ENCODE data around the gene WDR43. TPM values are rescaled to one million over a fixed set of nuclear protein-coding genes. Genes with fewer than 3 reads are reported as not detected.

The WDR43 gene
- total and polyA plus RNA-seq, 2 experiments from 2014 or later: 21.0 to 41.3 TPM

- TF ChIP-seq EZH2 (IDR thresholded peaks at IDR 0.05; ENCODE audit: borderline replicate concordance): no peak
- TF ChIP-seq EZH2phosphoT487 (IDR thresholded peaks at IDR 0.05; ENCODE audit: low read depth, severe bottlenecking, unreplicated experiment): no peak
- TF ChIP-seq CTCF (IDR thresholded peaks at IDR 0.05; ENCODE audit: poor library complexity): no peak
- H3K79me2 ChIP-seq: peaks cover 84% of the 10 kb centered on the region
- H3K9me2 ChIP-seq (replicated peaks; ENCODE audit: insufficient read depth): no peaks in the 10 kb centered on the region
- no peak for DNase-seq (ENCODE audit: low spot score)
- no peak overlapping the region for H2AFZ ChIP-seq
- no peak overlapping the region for H3K4me3 ChIP-seq
- H4K20me1 ChIP-seq (ENCODE audit: insufficient read depth, poor library complexity, severe bottlenecking): peaks cover 33% of the 10 kb centered on the region
- H3K4me2 ChIP-seq: no peak overlapping the region
- H3K27me3 ChIP-seq: no peaks in the 10 kb centered on the region
- no peaks in the 10 kb centered on the region for H3K9me3 ChIP-seq (ENCODE audit: low read depth)
- no peaks in the 10 kb centered on the region for H3K36me3 ChIP-seq (replicated peaks; ENCODE audit: insufficient read depth, low read depth)
- no peak overlapping the region for H3K27ac ChIP-seq
- WGBS (ENCODE audit: low lambda C conversion rate, missing lambda C conversion rate): 92% methylated on average over 2 of the region's 2 CpGs
- H3K4me1 ChIP-seq (ENCODE audit: insufficient read depth): peaks cover 3% of the 10 kb centered on the region
These were observed 10.5 kb downstream of the WDR43 start for GRCh38 chr2:28904802-28905457.

- Histone ChIP-seq H3K79me2 (peaks cover 83% of the 10 kb centered on the region), H3K9me3 (ENCODE audit: low read depth) (no peaks in the 10 kb centered on the region), H2AFZ (no peak overlapping the region), H3K4me3 (no peak overlapping the region), H3K4me2 (no peak overlapping the region), H3K27me3 (no peaks in the 10 kb centered on the region), H3K27ac (no peak overlapping the region), H4K20me1 (ENCODE audit: insufficient read depth, poor library complexity, severe bottlenecking) (peaks cover 27% of the 10 kb centered on the region), H3K4me1 (ENCODE audit: insufficient read depth) (peaks cover 3% of the 10 kb centered on the region), H3K9me2 (replicated peaks; ENCODE audit: insufficient read depth) (no peaks in the 10 kb centered on the region), H3K36me3 (replicated peaks; ENCODE audit: insufficient read depth, low read depth) (no peaks in the 10 kb centered on the region)
- no peak for DNase-seq (ENCODE audit: low spot score)
- WGBS (ENCODE audit: low lambda C conversion rate, missing lambda C conversion rate): 94% methylated on average over 3 of the region's 3 CpGs
- TF ChIP-seq EZH2phosphoT487 (IDR thresholded peaks at IDR 0.05; ENCODE audit: low read depth, severe bottlenecking, unreplicated experiment): no peak
These were observed 11.1 kb downstream of the WDR43 start for GRCh38 chr2:28905533-28905932.

- H3K9me2 ChIP-seq (replicated peaks; ENCODE audit: insufficient read depth): no peaks in the 10 kb centered on the region
- no peak overlapping the region for H2AFZ ChIP-seq
- H3K27me3 ChIP-seq: no peaks in the 10 kb centered on the region
- H3K4me3 ChIP-seq: no peak overlapping the region
- H3K27ac ChIP-seq: no peak overlapping the region
- no peak overlapping the region for H3K4me2 ChIP-seq
- H3K9me3 ChIP-seq (ENCODE audit: low read depth): no peaks in the 10 kb centered on the region
- peaks cover 19% of the 10 kb centered on the region for H4K20me1 ChIP-seq (ENCODE audit: insufficient read depth, poor library complexity, severe bottlenecking)
- H3K4me1 ChIP-seq (ENCODE audit: insufficient read depth): peaks cover 3% of the 10 kb centered on the region
- DNase-seq (ENCODE audit: low spot score): no peak
- no peaks in the 10 kb centered on the region for H3K36me3 ChIP-seq (replicated peaks; ENCODE audit: insufficient read depth, low read depth)
- 95% methylated on average over 4 of the region's 4 CpGs for WGBS (ENCODE audit: low lambda C conversion rate, missing lambda C conversion rate)
- TF ChIP-seq EZH2 (IDR thresholded peaks at IDR 0.05; ENCODE audit: borderline replicate concordance) (no peak), CTCF (IDR thresholded peaks at IDR 0.05; ENCODE audit: poor library complexity) (no peak), EZH2phosphoT487 (IDR thresholded peaks at IDR 0.05; ENCODE audit: low read depth, severe bottlenecking, unreplicated experiment) (no peak)
- H3K79me2 ChIP-seq: peaks cover 76% of the 10 kb centered on the region
These were observed 11.9 kb downstream of the WDR43 start for GRCh38 chr2:28906376-28906775.

GRCh38 chr2:28906821-28907220 lies 12.4 kb downstream of the WDR43 start:
- H3K9me2 ChIP-seq (replicated peaks; ENCODE audit: insufficient read depth): no peaks in the 10 kb centered on the region
- H2AFZ ChIP-seq: no peak overlapping the region
- H3K4me3 ChIP-seq: no peak overlapping the region
- TF ChIP-seq EZH2 (IDR thresholded peaks at IDR 0.05; ENCODE audit: borderline replicate concordance) (no peak), CTCF (IDR thresholded peaks at IDR 0.05; ENCODE audit: poor library complexity) (no peak), EZH2phosphoT487 (IDR thresholded peaks at IDR 0.05; ENCODE audit: low read depth, severe bottlenecking, unreplicated experiment) (no peak)
- 100% methylated on average over 2 of the region's 2 CpGs for WGBS (ENCODE audit: low lambda C conversion rate, missing lambda C conversion rate)
- H3K79me2 ChIP-seq: peaks cover 73% of the 10 kb centered on the region
- no peak overlapping the region for H3K27ac ChIP-seq
- no peaks in the 10 kb centered on the region for H3K36me3 ChIP-seq (replicated peaks; ENCODE audit: insufficient read depth, low read depth)
- H3K4me1 ChIP-seq (ENCODE audit: insufficient read depth): peaks cover 3% of the 10 kb centered on the region
- H3K27me3 ChIP-seq: no peaks in the 10 kb centered on the region
- no peak for DNase-seq (ENCODE audit: low spot score)
- H3K4me2 ChIP-seq: no peak overlapping the region
- H3K9me3 ChIP-seq (ENCODE audit: low read depth): no peaks in the 10 kb centered on the region
- H4K20me1 ChIP-seq (ENCODE audit: insufficient read depth, poor library complexity, severe bottlenecking): peaks cover 14% of the 10 kb centered on the region

All from hepatocyte (in vitro differentiated cells).